IgD-negative memory B cell (primary cell): ENCODE results near the gene ARHGEF11. TPM values are rescaled to one million over a fixed set of nuclear protein-coding genes. Genes with fewer than 3 reads are reported as not detected.
A peak's percentile ranks its signal among the peaks of the same experiment; 100 is the strongest.
"Not testable (repeated sequence)": the region's sequence is repeated elsewhere in the genome, so short reads cannot be mapped to it uniquely, and the experiment has no call there.

Source experiments
- H3K27ac Mint-ChIP-seq, 3 donors: one replicate each; pipeline ENCODE4 v1.8.0; 2020 to 2022; ENCODE audit warnings: mild to moderate bottlenecking in 3 of 3, mixed read lengths in 3 of 3, moderate library complexity in 1 of 3
- H3K27me3 Mint-ChIP-seq: one replicate; pipeline ENCODE4 v1.8.0; 2021; ENCODE audit warnings: mixed read lengths
- H3K36me3 Mint-ChIP-seq: one replicate; pipeline ENCODE4 v1.8.0; 2020; ENCODE audit warnings: mild to moderate bottlenecking, mixed read lengths
- H3K4me1 Mint-ChIP-seq, 3 donors: one replicate each; pipeline ENCODE4 v1.8.0; 2020 to 2022; ENCODE audit warnings: mixed read lengths in 3 of 3, mild to moderate bottlenecking in 1 of 3
- H3K4me3 Mint-ChIP-seq, 4 donors: one replicate each; pipeline ENCODE4 v1.8.0; 2020 to 2022; ENCODE audit warnings: mild to moderate bottlenecking in 4 of 4, mixed read lengths in 4 of 4, moderate library complexity in 3 of 4
- H3K9me3 Mint-ChIP-seq, 3 donors: one replicate each; pipeline ENCODE4 v1.8.0; 2020 to 2021; ENCODE audit warnings: mixed read lengths in 3 of 3, mild to moderate bottlenecking in 1 of 3
- polyA plus RNA-seq: library from polyadenylated mRNA; unstranded; fragments of 300-500 nt; fragmentation: Illumina TruSeq; gene quantifications from one replicate; pipeline ENCODE4 v1.2.3, GENCODE V29; 2021

ARHGEF11 gene
- polyA plus RNA-seq, 1 donor from 2014 or later = 2.8 TPM

GRCh38 chr1:156929596-156930238 is 115.8 kb downstream of the ARHGEF11 start:
- Mint-ChIP-seq H3K4me3 (no peak overlapping the region), H3K36me3 (peaks cover 2% of the 10 kb centered on the region), H3K27me3 (peaks cover 74% of the 10 kb centered on the region), H3K4me1 (peaks cover 4 to 10% (median 7%) of the 10 kb centered on the region in 3 donors), H3K9me3 (peaks cover 0 to 2% (median 0%) of the 10 kb centered on the region in 3 donors), H3K27ac (no peak overlapping the region)

DNA sequence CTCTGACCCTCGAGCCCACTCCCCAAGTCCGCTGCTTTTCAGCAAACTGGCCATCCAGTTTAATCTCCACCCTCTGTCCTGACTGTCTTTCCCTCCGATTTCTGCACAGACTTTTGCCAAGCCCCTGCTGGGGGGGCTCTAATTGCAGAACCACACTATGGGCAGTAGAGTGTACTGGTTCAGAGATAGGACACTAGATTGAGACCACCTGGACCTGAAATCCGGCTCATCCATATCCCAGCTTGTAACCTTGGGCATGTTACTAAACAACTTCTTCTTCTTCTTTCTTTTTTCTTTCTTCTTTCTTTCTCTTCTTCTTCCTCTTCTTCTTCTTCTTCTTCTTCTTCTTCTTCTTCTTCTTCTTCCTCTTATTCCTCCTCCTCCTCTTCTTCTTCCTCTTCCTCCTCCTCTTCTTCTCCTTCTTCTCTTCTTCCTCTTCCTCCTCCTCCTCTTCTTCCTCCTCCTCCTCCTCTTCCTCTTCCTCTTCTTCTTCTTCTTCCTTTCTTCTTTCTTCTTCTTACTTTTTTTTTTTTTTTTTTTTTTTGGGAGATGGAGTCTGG is 117.4 kb downstream of the ARHGEF11 start:
- Mint-ChIP-seq H3K27me3 (peaks cover 76% of the 10 kb centered on the region), H3K27ac (peak overlapping the region in 1 of 3 donors; percentile 57), H3K9me3 (peaks cover 0 to 4% (median 0%) of the 10 kb centered on the region in 3 donors), H3K4me1 (peaks cover 8 to 12% (median 9%) of the 10 kb centered on the region in 3 donors), H3K36me3 (peaks cover 2% of the 10 kb centered on the region), H3K4me3 (peak overlapping the region in 1 of 4 donors; percentile 90)

- Mint-ChIP-seq H3K4me3 (no peak overlapping the region), H3K36me3 (peaks cover 2% of the 10 kb centered on the region), H3K27me3 (peaks cover 74% of the 10 kb centered on the region), H3K9me3 (peaks cover 0 to 4% (median 0%) of the 10 kb centered on the region in 3 donors), H3K27ac (peak overlapping the region in 2 of 3 donors; percentile 53 to 57), H3K4me1 (peaks cover 9 to 12% (median 11%) of the 10 kb centered on the region in 3 donors)
Measured at GRCh38 chr1:156927215-156928042, 118.1 kb downstream of the ARHGEF11 start.

GRCh38 chr1:156926695-156927094 is 118.8 kb downstream of the ARHGEF11 start:
- Mint-ChIP-seq H3K4me1 (peaks cover 9 to 13% (median 12%) of the 10 kb centered on the region in 3 donors), H3K4me3 (peak overlapping the region in 1 of 4 donors; percentile 77), H3K27me3 (peaks cover 78% of the 10 kb centered on the region)
- H3K27ac Mint-ChIP-seq, H3K36me3 Mint-ChIP-seq, H3K9me3 Mint-ChIP-seq: not testable (repeated sequence)

- no peaks in the 10 kb centered on the region for H3K36me3 Mint-ChIP-seq
- no peak overlapping the region for H3K27ac Mint-ChIP-seq
- H3K9me3 Mint-ChIP-seq = peaks cover 0 to 4% (median 0%) of the 10 kb centered on the region in 3 donors
- H3K27me3 Mint-ChIP-seq = peaks cover 74% of the 10 kb centered on the region
- peaks cover 9 to 13% (median 12%) of the 10 kb centered on the region in 3 donors for H3K4me1 Mint-ChIP-seq
- no peak overlapping the region for H3K4me3 Mint-ChIP-seq
Measured at GRCh38 chr1:156926175-156926574, 119.4 kb downstream of the ARHGEF11 start.

DNA sequence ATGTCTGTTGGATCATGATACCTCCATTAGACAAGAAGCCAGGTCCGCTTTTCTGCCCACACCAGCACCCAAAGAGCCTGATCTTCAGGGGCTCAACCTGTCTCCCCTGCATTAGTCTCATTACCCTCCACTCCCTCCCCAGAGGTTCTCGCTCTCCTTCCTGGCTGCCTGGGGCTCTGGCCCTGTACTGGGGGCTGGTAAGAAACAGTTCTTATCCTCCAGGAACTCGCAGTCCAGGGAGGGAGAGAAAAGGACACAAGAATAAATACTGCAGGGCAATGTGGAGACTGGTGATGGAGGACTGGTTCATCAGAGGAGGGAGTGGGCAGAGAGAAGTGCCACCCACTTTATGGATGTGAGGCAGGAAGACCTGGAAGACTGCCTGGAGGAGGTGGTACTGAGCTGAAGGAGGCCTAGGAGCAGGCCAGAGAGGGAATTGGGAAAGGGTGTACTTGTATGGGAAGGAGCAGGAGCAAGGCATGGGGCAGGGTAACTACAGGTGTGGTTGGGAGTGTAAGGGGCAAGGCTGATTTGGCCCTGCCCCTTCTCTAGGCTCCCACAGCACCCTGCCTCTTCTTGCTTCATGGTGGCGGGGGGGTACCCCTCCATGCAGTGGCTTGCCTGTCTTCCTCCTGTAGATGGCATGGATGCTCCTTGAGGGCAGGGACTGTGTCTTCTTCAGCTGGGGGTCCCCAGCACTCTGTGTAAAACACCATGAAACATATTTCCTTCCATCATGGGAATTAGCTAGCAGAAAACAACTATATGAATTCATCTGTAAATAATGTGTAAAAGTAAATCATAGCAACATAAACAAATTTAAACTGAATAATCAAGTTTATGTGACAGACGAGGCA is 120.2 kb downstream of the ARHGEF11 start:
- H3K4me3 Mint-ChIP-seq = peak overlapping the region in 1 of 4 donors; percentile 63
- no peaks in the 10 kb centered on the region for H3K36me3 Mint-ChIP-seq
- H3K27me3 Mint-ChIP-seq = peaks cover 74% of the 10 kb centered on the region
- H3K27ac Mint-ChIP-seq = no peak overlapping the region
- peaks cover 0 to 4% (median 0%) of the 10 kb centered on the region in 3 donors for H3K9me3 Mint-ChIP-seq
- peaks cover 11 to 13% (median 12%) of the 10 kb centered on the region in 3 donors for H3K4me1 Mint-ChIP-seq

GRCh38 chr1:156924478-156925153 is 120.9 kb downstream of the ARHGEF11 start:
- Mint-ChIP-seq H3K27ac (no peak overlapping the region), H3K9me3 (peaks cover 0 to 4% (median 0%) of the 10 kb centered on the region in 3 donors), H3K4me1 (peaks cover 11 to 13% (median 12%) of the 10 kb centered on the region in 3 donors), H3K27me3 (peaks cover 72% of the 10 kb centered on the region), H3K36me3 (no peaks in the 10 kb centered on the region), H3K4me3 (peak overlapping the region in 1 of 4 donors; percentile 63)

- Mint-ChIP-seq H3K4me1 (peaks cover 11 to 13% (median 12%) of the 10 kb centered on the region in 3 donors), H3K27ac (no peak overlapping the region), H3K4me3 (peak overlapping the region in 1 of 4 donors; percentile 44), H3K9me3 (peaks cover 0 to 4% (median 0%) of the 10 kb centered on the region in 3 donors), H3K27me3 (peaks cover 66% of the 10 kb centered on the region), H3K36me3 (no peaks in the 10 kb centered on the region)
Measured at GRCh38 chr1:156923670-156924477, 121.7 kb downstream of the ARHGEF11 start.

- H3K4me3 Mint-ChIP-seq = peak overlapping the region in 2 of 4 donors; percentile 44 to 81
- H3K27me3 Mint-ChIP-seq = peaks cover 65% of the 10 kb centered on the region
- no peaks in the 10 kb centered on the region for H3K36me3 Mint-ChIP-seq
- H3K4me1 Mint-ChIP-seq = peaks cover 8 to 12% (median 8%) of the 10 kb centered on the region in 3 donors
- peaks cover 0 to 4% (median 0%) of the 10 kb centered on the region in 3 donors for H3K9me3 Mint-ChIP-seq
- no peak overlapping the region for H3K27ac Mint-ChIP-seq
Measured at GRCh38 chr1:156922986-156923669, 122.4 kb downstream of the ARHGEF11 start.

GRCh38 chr1:156921053-156921529 is 124.5 kb downstream of the ARHGEF11 start:
- H3K27ac Mint-ChIP-seq = no peak overlapping the region
- peaks cover 3 to 9% (median 7%) of the 10 kb centered on the region in 3 donors for H3K4me1 Mint-ChIP-seq
- H3K4me3 Mint-ChIP-seq = no peak overlapping the region
- H3K36me3 Mint-ChIP-seq = no peaks in the 10 kb centered on the region
- H3K9me3 Mint-ChIP-seq = peaks cover 0 to 5% (median 0%) of the 10 kb centered on the region in 3 donors
- peaks cover 56% of the 10 kb centered on the region for H3K27me3 Mint-ChIP-seq

GRCh38 chr1:156920233-156921052 is 125.1 kb downstream of the ARHGEF11 start, which contains the start of gene LRRC71:
LRRC71 (plus strand) TSS chr1:156920632; CDS start chr1:156920804, 172 bp downstream.
- Mint-ChIP-seq H3K36me3 (no peaks in the 10 kb centered on the region), H3K4me3 (peak within 1 kb of the TSS in 1 of 4 donors; percentile 39), H3K27ac (no peak within 1 kb of the TSS), H3K27me3 (peaks cover 56% of the 10 kb centered on the region), H3K9me3 (peaks cover 0 to 5% (median 0%) of the 10 kb centered on the region in 3 donors), H3K4me1 (peaks cover 3 to 9% (median 4%) of the 10 kb centered on the region in 3 donors)

DNA sequence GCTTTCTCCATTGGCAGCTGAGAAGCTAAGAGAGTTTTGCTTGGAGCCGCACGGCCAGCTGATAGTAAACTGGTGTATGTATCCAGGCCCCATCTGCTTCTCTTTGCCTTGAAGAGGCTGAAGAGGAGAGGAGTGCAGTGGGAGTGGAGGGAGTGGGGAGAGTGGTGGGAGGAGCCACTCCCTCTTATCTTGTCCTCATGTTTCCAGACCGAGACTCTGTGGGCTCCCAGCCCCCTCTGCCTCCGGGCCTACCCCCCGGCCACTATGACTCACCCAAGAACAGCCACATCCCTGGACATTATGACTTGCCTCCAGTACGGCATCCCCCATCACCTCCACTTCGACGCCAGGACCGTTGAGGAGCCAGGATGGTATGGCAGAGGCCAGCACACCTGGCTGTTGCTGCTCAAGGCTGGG is 131.1 kb downstream of the ARHGEF11 start:
- peaks cover 0 to 2% (median 0%) of the 10 kb centered on the region in 3 donors for H3K9me3 Mint-ChIP-seq
- no peak overlapping the region for H3K4me3 Mint-ChIP-seq
- no peaks in the 10 kb centered on the region for H3K4me1 Mint-ChIP-seq
- no peak overlapping the region for H3K27ac Mint-ChIP-seq
- H3K27me3 Mint-ChIP-seq = peaks cover 33% of the 10 kb centered on the region
- H3K36me3 Mint-ChIP-seq = peaks cover 2% of the 10 kb centered on the region
